Cardiac fibroblast (primary cell): Measurements from ENCODE around the gene GCK.
"Not testable (repeated sequence)": the region's sequence is repeated elsewhere in the genome, so short reads cannot be mapped to it uniquely, and the experiment has no call there.

Source experiments
- DNase-seq, 2 donors: peaks; one replicate each; pipeline versions ENCODE4 v3.0.0 to v3.0.0-alpha.2; 2010; ENCODE audit warnings: low read depth in 2 of 2
- H3K4me3 ChIP-seq, 2 donors: replicated peaks in 1 of 2; 1 replicate in 1 of 2; 2 replicates in 1 of 2; pipeline ENCODE4 v1.5.1; 2011; ENCODE audit warnings: low read depth in 2 of 2, low read length in 2 of 2, mild to moderate bottlenecking in 2 of 2, moderate library complexity in 1 of 2
- CTCF ChIP-seq: IDR thresholded peaks from one replicate; pipeline ENCODE4 v1.5.1; 2011; ENCODE audit warnings: low read depth, mild to moderate bottlenecking, low read length, inconsistent platforms

Gene GCK

GRCh38 chr7:44183386-44183785 is 5.9 kb downstream of the GCK start:
- H3K4me3 ChIP-seq, result no peak overlapping the region
- no peak for TF ChIP-seq CTCF
- no peak for DNase-seq

- no peak overlapping the region for H3K4me3 ChIP-seq
- DNase-seq, result no peak
- no peak for TF ChIP-seq CTCF
Measured at GRCh38 chr7:44182827-44183226, 6.4 kb downstream of the GCK start.

GRCh38 chr7:44180631-44181030 is 8.6 kb downstream of the GCK start:
- no peak for DNase-seq
- no peak for TF ChIP-seq CTCF
- H3K4me3 ChIP-seq, result no peak overlapping the region

- no peak overlapping the region for H3K4me3 ChIP-seq
- peak; percentile 40 to 60 for DNase-seq
- TF ChIP-seq CTCF, result no peak
Measured at GRCh38 chr7:44177570-44178131, 11.6 kb downstream of the GCK start.

- no peak overlapping the region for H3K4me3 ChIP-seq
- no peak for TF ChIP-seq CTCF
- DNase-seq, result no peak
Measured at GRCh38 chr7:44176486-44176885, 12.8 kb downstream of the GCK start.

- DNase-seq, result no peak
- TF ChIP-seq CTCF, result no peak
- no peak overlapping the region for H3K4me3 ChIP-seq
Measured at GRCh38 chr7:44175730-44176129, 13.5 kb downstream of the GCK start.

GRCh38 chr7:44174694-44174948 is 14.6 kb downstream of the GCK start:
- not testable (repeated sequence) for DNase-seq, H3K4me3 ChIP-seq
